Epithelial cell of alveolus of lung (primary cell): ENCODE results near the gene SLC6A16. TPM values are rescaled to one million over a fixed set of nuclear protein-coding genes. Genes with fewer than 3 reads are reported as not detected.

Experiments used
- total RNA-seq: library from RNA; depleted of rRNA; stranded (reverse); fragments of >200 nt; gene quantifications from 2 replicates; pipeline ENCODE4 v1.2.1, GENCODE V29; 2015

SLC6A16 gene
- total RNA-seq = 0.08 TPM in 1 of 2 replicates, not detected in the other

DNA sequence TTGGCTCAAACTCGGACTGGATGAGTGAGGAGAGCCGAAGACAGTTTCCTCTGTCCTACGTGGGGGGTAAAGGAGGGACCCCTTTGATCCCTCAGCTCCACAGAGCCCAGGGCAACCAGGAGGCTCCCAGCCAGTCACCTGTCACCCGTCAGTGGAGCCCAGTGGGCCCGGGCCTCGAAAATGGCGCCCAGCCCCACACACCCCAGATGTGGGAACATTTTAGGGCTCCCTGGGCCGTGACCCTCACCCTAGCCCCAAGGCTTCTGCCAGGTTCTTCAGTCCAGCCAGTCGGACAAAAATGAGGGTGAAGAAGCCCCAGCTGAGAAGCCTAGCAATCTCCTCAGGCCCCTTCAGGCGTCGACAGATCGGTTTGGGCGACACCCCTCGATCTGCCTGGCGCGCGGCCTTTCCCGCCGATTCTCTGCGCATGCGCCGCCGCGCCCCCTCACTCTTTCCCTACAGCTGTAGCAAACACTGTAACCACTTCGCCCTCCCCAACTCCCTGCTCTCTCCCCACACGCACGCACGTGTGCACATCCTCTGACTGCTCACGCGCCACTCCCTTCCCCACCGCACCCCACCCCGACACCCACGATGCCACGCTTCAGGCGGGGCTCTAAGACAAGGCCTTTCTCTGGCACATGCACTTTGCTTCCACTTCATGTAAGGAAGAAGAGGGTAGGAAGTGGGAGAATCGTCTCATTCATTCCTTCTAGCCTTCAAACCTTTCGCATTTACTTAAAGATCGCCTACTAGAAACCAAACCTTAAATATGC is at the start of gene SLC6A16:
Gene SLC6A16, minus strand, starts transcription at position 391 of the 776 bp plus-strand sequence. CDS start 13,844 bp downstream, outside the sequence.

DNA sequence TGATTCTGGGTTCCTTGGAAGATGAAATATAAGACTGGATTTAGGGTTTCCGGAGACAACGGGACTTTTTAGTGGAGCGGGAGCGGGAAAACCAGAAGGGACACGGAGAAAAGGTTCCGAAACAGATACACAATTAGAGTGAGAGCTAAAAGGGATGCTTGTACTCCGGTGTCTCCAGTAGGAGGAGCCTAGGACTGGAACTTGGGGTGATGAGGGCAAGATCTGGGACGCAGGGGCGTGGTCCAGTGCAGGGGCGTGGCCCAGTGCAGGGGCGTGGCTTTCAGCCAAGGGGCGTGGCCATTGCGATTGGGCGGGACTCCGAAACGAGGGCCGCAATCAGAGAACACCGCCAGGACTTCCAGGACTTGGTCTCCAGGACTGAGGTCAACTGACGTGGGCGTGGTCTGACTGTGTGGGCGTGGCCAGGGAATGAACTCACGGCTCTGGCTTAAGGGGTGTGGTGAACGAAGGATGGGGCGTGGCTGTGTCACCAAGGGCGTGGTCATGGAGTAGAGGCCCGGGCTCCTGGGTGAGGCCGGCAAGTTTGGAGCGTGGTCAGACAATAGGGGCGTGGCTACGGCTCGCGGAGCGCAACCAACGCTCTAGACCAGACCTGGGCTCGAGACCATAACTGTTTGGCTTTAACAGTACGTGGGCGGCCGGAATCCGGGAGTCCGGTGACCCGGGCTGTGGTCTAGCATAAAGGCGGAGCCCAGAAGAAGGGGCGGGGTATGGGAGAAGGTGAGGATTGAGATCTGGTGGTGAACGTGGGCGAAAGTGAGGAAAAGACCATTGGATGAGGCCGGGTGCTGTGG is 38.5 kb upstream of the SLC6A16 start, which contains the start of gene DKKL1:
Gene DKKL1, plus strand, starts transcription at position 610 of the 815 bp plus-strand sequence. Its CDS starts 122 bp downstream, at position 732.

DNA sequence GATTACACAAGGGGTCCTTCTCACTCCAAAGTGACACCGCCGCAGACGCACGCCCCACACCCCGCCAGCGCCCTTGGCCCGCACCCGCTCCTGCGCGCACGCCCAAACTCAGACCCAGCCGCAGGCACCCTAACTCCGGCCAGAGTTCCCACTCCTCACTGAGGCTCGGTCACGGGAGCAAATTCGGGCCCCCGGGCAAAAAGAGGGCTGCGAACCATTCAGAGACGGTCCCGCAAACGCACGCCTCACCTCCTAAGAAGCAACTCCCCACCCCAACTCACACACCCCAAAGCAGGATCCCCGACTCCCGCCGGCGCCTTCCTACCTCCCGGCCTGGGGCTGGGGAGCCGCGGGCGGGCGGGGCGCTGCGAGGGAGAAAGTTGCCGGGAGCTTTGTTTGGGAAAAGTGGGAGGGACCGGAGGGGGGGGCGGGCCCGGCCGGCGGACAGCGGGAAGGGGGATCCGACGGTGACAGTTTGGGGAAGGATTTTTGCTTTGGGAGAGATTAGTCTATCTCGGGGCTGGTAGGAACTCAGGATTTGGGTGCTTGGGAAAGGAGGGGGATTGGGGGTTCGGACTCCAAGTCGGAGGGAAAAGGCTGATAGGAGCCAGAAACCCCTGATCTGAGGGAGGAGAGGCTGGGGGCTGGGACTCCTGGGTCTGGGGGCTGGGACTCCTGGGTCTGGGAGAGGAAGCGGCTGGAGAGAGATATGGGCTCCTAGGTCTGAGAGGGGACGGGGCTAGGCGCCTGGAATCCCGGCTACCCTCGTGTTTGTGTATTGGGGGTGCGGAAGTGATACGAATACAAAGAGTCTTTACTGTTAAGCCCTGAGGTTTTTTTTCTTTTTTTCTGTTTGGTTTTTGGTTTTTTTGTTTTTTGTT is 37.3 kb upstream of the SLC6A16 start, which contains the start of gene TEAD2:
Gene TEAD2, minus strand, starts transcription at position 369 of the 881 bp plus-strand sequence. CDS start 2,341 bp downstream, outside the sequence.

DNA sequence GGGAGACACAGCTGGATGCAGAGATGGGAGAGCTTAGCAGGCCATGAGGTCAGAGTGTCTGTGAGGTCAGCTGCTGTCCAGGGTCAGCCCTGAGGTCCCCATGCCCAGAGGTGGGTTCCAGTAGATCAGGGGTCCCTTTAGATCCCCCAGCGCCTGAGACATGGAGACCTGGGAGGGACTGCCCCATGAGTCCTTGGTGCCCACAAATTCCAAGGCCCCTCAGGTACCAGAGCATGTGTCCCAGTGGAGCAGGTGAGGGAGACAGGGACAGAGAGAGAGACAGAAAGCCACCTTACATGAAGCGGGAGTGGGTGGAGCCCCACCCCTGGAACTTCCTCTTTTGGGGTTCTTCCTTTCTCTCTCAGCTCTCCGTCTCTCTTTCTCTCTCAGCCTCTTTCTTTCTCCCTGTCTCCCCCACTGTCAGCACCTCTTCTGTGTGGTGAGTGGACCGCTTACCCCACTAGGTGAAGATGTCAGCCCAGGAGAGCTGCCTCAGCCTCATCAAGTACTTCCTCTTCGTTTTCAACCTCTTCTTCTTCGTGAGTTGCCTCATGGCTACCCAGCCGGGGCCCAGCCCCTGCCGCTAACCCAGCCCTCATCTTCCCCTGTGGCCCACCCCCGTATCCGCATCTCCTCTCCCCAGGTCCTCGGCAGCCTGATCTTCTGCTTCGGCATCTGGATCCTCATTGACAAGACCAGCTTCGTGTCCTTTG is 10.2 kb upstream of the SLC6A16 start, which contains the start of gene CD37:
Gene CD37, plus strand, starts transcription at position 336 of the 713 bp plus-strand sequence. Its CDS starts 135 bp downstream, at position 471.

Other genes starting within 250 kb of the SLC6A16 start
- gene SNRNP70, start 239.7 kb downstream of the SLC6A16 start, total RNA-seq = 119 and 145 TPM in 2 replicates
- 3.1 and 7.0 TPM in 2 replicates for gene LIN7B, start 210.8 kb downstream of the SLC6A16 start, total RNA-seq
- 0.32 and 4.8 TPM in 2 replicates for gene C19orf73, start 206.0 kb downstream of the SLC6A16 start, total RNA-seq
- 2.1 and 8.9 TPM in 2 replicates for gene PPFIA3, start 205.6 kb downstream of the SLC6A16 start, total RNA-seq
- gene HRC, start 169.8 kb downstream of the SLC6A16 start, total RNA-seq = 0.32 TPM in 1 of 2 replicates, not detected in the other
- gene TRPM4, start 167.4 kb downstream of the SLC6A16 start, total RNA-seq = 12.0 and 12.8 TPM in 2 replicates
- gene CD37, start 10.2 kb upstream of the SLC6A16 start, total RNA-seq = not detected in 2 replicates
- 56.4 and 70.2 TPM in 2 replicates for gene TEAD2, start 37.2 kb upstream of the SLC6A16 start, total RNA-seq
- 1.2 and 2.1 TPM in 2 replicates for gene DKKL1, start 38.7 kb upstream of the SLC6A16 start, total RNA-seq
- not detected in 2 replicates for gene KASH5, start 63.1 kb upstream of the SLC6A16 start, total RNA-seq
- gene PTH2, start 98.2 kb upstream of the SLC6A16 start, total RNA-seq = not detected in 2 replicates
- not detected in 2 replicates for gene GFY, start 100.2 kb upstream of the SLC6A16 start, total RNA-seq
- gene SLC17A7, start 116.3 kb upstream of the SLC6A16 start, total RNA-seq = not detected in 2 replicates
- gene PIH1D1, start 126.6 kb upstream of the SLC6A16 start, total RNA-seq = 88.8 and 114 TPM in 2 replicates
- 15.3 and 34.4 TPM in 2 replicates for gene ALDH16A1, start 128.0 kb upstream of the SLC6A16 start, total RNA-seq
- 3.5 and 4.8 TPM in 2 replicates for gene FLT3LG, start 149.0 kb upstream of the SLC6A16 start, total RNA-seq
- 3,720 and 4,767 TPM in 2 replicates for gene RPL13A, start 162.4 kb upstream of the SLC6A16 start, total RNA-seq
- 3,676 and 7,959 TPM in 2 replicates for gene RPS11, start 171.2 kb upstream of the SLC6A16 start, total RNA-seq
- gene FCGRT, start 187.5 kb upstream of the SLC6A16 start, total RNA-seq = 70.7 and 127 TPM in 2 replicates
- 108 and 253 TPM in 2 replicates for gene RCN3, start 202.8 kb upstream of the SLC6A16 start, total RNA-seq